ENCODE data around the gene HUWE1. TPM values are rescaled to one million over a fixed set of nuclear protein-coding genes. Genes with fewer than 3 reads are reported as not detected.
A peak's percentile ranks its signal among the peaks of the same experiment; 100 is the strongest.

Gene HUWE1
- total and polyA plus RNA-seq, 9 of the 15 experiments (the other 6 are each of a cell fraction or from before 2014, with no cell fraction given) = 23.9 to 204 (median 65.1) TPM

- TF ChIP-seq CREM (IDR thresholded peaks at IDR 0.05; ENCODE audit: low read depth) (no peak), KHSRP (IDR thresholded peaks at IDR 0.05) (no peak), PHF20 (IDR thresholded peaks at IDR 0.05; ENCODE audit: partially characterized antibody) (peak; percentile 24), MCM7 (IDR thresholded peaks at IDR 0.05) (no peak), TAF9B (IDR thresholded peaks at IDR 0.05; ENCODE audit: partially characterized antibody) (peak; percentile 59), EGR1 (conservative IDR thresholded peaks at IDR 0.05) (no peak; the same call in 1 of the 2 replicates), MED1 (CRISPR knock-in tag; IDR thresholded peaks at IDR 0.05; ENCODE audit: borderline replicate concordance) (no peak), ZNF75A (CRISPR knock-in tag; IDR thresholded peaks at IDR 0.05) (no peak), CHD2 (IDR thresholded peaks at IDR 0.05; ENCODE audit: low read depth, low read length) (peak; percentile 27; the same call in 1 of the 2 replicates), RFX7 (CRISPR knock-in tag; IDR thresholded peaks at IDR 0.05) (no peak), ZNF3 (CRISPR knock-in tag; IDR thresholded peaks at IDR 0.05) (no peak), ZNF24 (IDR thresholded peaks at IDR 0.05) (no peak), OTX1 (CRISPR knock-in tag; IDR thresholded peaks at IDR 0.05) (no peak), XRCC3 (IDR thresholded peaks at IDR 0.05) (no peak), HNRNPUL1 (IDR thresholded peaks at IDR 0.05; ENCODE audit: low read length) (no peak), FOXJ3 (CRISPR knock-in tag; IDR thresholded peaks at IDR 0.05) (no peak), RBM39 (optimal IDR thresholded peaks at IDR 0.05; ENCODE audit: low read depth, low read length) (no peak), ARID3B (CRISPR knock-in tag; IDR thresholded peaks at IDR 0.05; ENCODE audit: borderline replicate concordance) (no peak), ZBTB5 (IDR thresholded peaks at IDR 0.05) (no peak), ARID1B (IDR thresholded peaks at IDR 0.05) (0 out of 2 replicates have a peak, but pooled peaks have one; percentile 18), YY1 (IDR thresholded peaks at IDR 0.05; ENCODE audit: borderline replicate concordance in 1 of 3, control insufficient read depth in 1 of 3, extremely low read depth in 1 of 3, insufficient read depth in 3 of 3, insufficient read length in 1 of 3, insufficient replicate concordance in 2 of 3, low read depth in 1 of 3, low read length in 2 of 3) (no peak), NR2C1 (IDR thresholded peaks at IDR 0.05) (no peak), NR2C1 (tag; IDR thresholded peaks at IDR 0.05) (no peak), ZBTB7A (IDR thresholded peaks at IDR 0.05; ENCODE audit: borderline replicate concordance, control insufficient read depth, low read depth, low read length) (peak; percentile 45; the same call in 1 of the 2 replicates), HMG20A (CRISPR knock-in tag; conservative IDR thresholded peaks at IDR 0.05) (no peak), ZNF639 (CRISPR knock-in tag; conservative IDR thresholded peaks at IDR 0.05 in 1 of 2, IDR thresholded peaks at IDR 0.05 in 1 of 2) (no peak), NCOA1 (IDR thresholded peaks at IDR 0.05; ENCODE audit: low read depth) (no peak)
Observed at GRCh38 chrX:53686151-53686885, at the start of gene HUWE1 (continued).

Data from K562 (cell line).